Spleen (tissue), 7 donors: ENCODE results near the gene TMEM182.

ENCODE experiments used
- CTCF ChIP-seq, 11 experiments: fragments of 200-600 bp in 7 of 11; fragments of 450-650 bp in 4 of 11; sonication (generic) in 4 of 11; IDR thresholded peaks in 8 of 11; conservative IDR thresholded peaks in 3 of 11; 1 replicate in 7 of 11; 2 replicates in 4 of 11; pipeline versions ENCODE4 v1.4.0 to v1.8.0; 2016 to 2021; ENCODE audit warnings: antibody characterized with exemption in 11 of 11, inconsistent platforms in 4 of 11, mild to moderate bottlenecking in 1 of 11
- POLR2A ChIP-seq, 3 donors: fragments of 450-650 bp; IDR thresholded peaks; one replicate each; pipeline ENCODE4 v1.5.1; 2017; ENCODE audit warnings: antibody characterized with exemption in 3 of 3, mild to moderate bottlenecking in 1 of 3
- donor health status: DM: no; HTN: no; CAD: no; lungs with moderate emphysema.
- donor health status: DM: no; HTN: no; CAD: no.
- donor health status: DM: no; HTN: no; CAD: no.

- TF ChIP-seq POLR2A (IDR thresholded peaks at IDR 0.05) = no peak
- TF ChIP-seq CTCF (IDR thresholded peaks at IDR 0.05 in 8 of 11, conservative IDR thresholded peaks at IDR 0.05 in 3 of 11) = no peak
These were observed 65.1 kb downstream of the TMEM182 start for GRCh38 chr2:102826904-102827303.
